GM23338 (cell line): ENCODE data around the gene PRRC2A. TPM values are rescaled to one million over a fixed set of nuclear protein-coding genes. Genes with fewer than 3 reads are reported as not detected.

ENCODE experiments used
- ATAC-seq: fragments of 200-7000 bp; cut with Tn5 transposase; 3 replicates; pipeline ENCODE4 v1.9.1; 2020
- DNase-seq: peaks from one replicate; pipeline ENCODE4 v3.0.0-alpha.2; 2015; ENCODE audit warnings: low spot score
- H2AFZ ChIP-seq: fragments of 200-600 bp; sonication (generic); 2 replicates; pipeline ENCODE4 v1.8.0; 2016; ENCODE audit warnings: antibody characterized with exemption, mild to moderate bottlenecking, moderate library complexity
- H3F3A ChIP-seq: fragments of 200-600 bp; sonication (generic); replicated peaks from 2 replicates; pipeline ENCODE4 v1.8.0; 2017; ENCODE audit warnings: antibody characterized with exemption, mixed run types, low read depth
- H3K27ac ChIP-seq: fragments of 200-600 bp; sonication (generic); 2 replicates; pipeline ENCODE4 v1.6.1; 2016; ENCODE audit warnings: low read depth
- H3K27me3 ChIP-seq: fragments of 200-600 bp; sonication (generic); 2 replicates; pipeline ENCODE4 v1.8.0; 2016; ENCODE audit warnings: mild to moderate bottlenecking, mixed run types, moderate library complexity; ENCODE audit not compliant: insufficient read depth
- H3K36me3 ChIP-seq: fragments of 200-600 bp; sonication (generic); 2 replicates; pipeline ENCODE4 v1.8.0; 2016; ENCODE audit warnings: mild to moderate bottlenecking; ENCODE audit not compliant: insufficient read depth
- H3K4me1 ChIP-seq: fragments of 200-600 bp; sonication (generic); 2 replicates; pipeline ENCODE4 v1.8.0; 2016; ENCODE audit warnings: mild to moderate bottlenecking, moderate library complexity; ENCODE audit not compliant: insufficient read depth
- H3K4me2 ChIP-seq: fragments of 200-600 bp; sonication (generic); 2 replicates; pipeline ENCODE4 v1.7.1; 2017; ENCODE audit warnings: mixed run types
- H3K4me3 ChIP-seq: fragments of 200-600 bp; sonication (generic); 2 replicates; pipeline ENCODE4 v1.6.1; 2016; ENCODE audit warnings: mixed run types
- H3K79me2 ChIP-seq: fragments of 200-600 bp; sonication (generic); replicated peaks from 2 replicates; pipeline ENCODE4 v1.8.0; 2017; ENCODE audit warnings: mild to moderate bottlenecking; ENCODE audit not compliant: insufficient read depth
- H3K9me2 ChIP-seq: fragments of 200-600 bp; sonication (generic); 2 replicates; pipeline ENCODE4 v1.8.0; 2017; ENCODE audit not compliant: insufficient read depth
- H4K20me1 ChIP-seq: fragments of 200-600 bp; sonication (generic); replicated peaks from 2 replicates; pipeline ENCODE4 v1.8.0; 2017; ENCODE audit warnings: mild to moderate bottlenecking; ENCODE audit not compliant: insufficient read depth
- H3K27ac Mint-ChIP-seq: 2 replicates; pipeline ENCODE4 v1.8.0; 2020; ENCODE audit warnings: inconsistent platforms, mild to moderate bottlenecking, moderate library complexity, mixed read lengths
- H3K27me3 Mint-ChIP-seq: 3 replicates; pipeline ENCODE4 v1.8.0; 2022; ENCODE audit warnings: low read depth, mild to moderate bottlenecking, moderate library complexity, mixed read lengths, inconsistent platforms; ENCODE audit not compliant: insufficient read depth, poor library complexity
- H3K36me3 Mint-ChIP-seq: 3 replicates; pipeline ENCODE4 v1.8.0; 2021; ENCODE audit warnings: low read depth, mild to moderate bottlenecking, inconsistent platforms, moderate library complexity, mixed read lengths
- H3K4me1 Mint-ChIP-seq: 3 replicates; pipeline ENCODE4 v1.8.0; 2020; ENCODE audit warnings: mild to moderate bottlenecking, inconsistent platforms, mixed read lengths
- H3K4me3 Mint-ChIP-seq: 3 replicates; pipeline ENCODE4 v1.8.0; 2021; ENCODE audit warnings: moderate library complexity, mild to moderate bottlenecking, inconsistent platforms, mixed read lengths
- H3K9me3 Mint-ChIP-seq: 3 replicates; pipeline ENCODE4 v1.8.0; 2020; ENCODE audit warnings: moderate library complexity, mild to moderate bottlenecking, inconsistent platforms, mixed read lengths
- CREB1 ChIP-seq: fragments of 250-450 bp; sonication (Bioruptor Pico); IDR thresholded peaks from 2 replicates; pipeline ENCODE4 v1.5.0; 2020; ENCODE audit warnings: low read depth, mild to moderate bottlenecking, moderate library complexity
- EZH2 ChIP-seq: fragments of 200-600 bp; sonication (generic); IDR thresholded peaks from one replicate; pipeline ENCODE4 v1.8.0; 2017; ENCODE audit warnings: antibody characterized with exemption, mild to moderate bottlenecking, low read depth; ENCODE audit not compliant: unreplicated experiment
- NANOG ChIP-seq: IDR thresholded peaks from 2 replicates; pipeline ENCODE4 v1.6.1; 2016; ENCODE audit warnings: antibody characterized with exemption, borderline replicate concordance
- POLR2AphosphoS5 ChIP-seq: IDR thresholded peaks from 2 replicates; pipeline ENCODE4 v1.6.1; 2016; ENCODE audit warnings: antibody characterized with exemption, low read depth
- REST ChIP-seq: IDR thresholded peaks from one replicate; pipeline ENCODE4 v1.6.1; 2018; ENCODE audit warnings: antibody characterized with exemption; ENCODE audit not compliant: unreplicated experiment
- STAT1 ChIP-seq: IDR thresholded peaks from one replicate; pipeline ENCODE4 v1.6.1; 2016; ENCODE audit warnings: antibody characterized with exemption; ENCODE audit not compliant: unreplicated experiment
- ZNF114 ChIP-seq: fragments of 250-450 bp; sonication (Bioruptor Pico); IDR thresholded peaks from 2 replicates; pipeline ENCODE4 v1.5.0; 2020; ENCODE audit warnings: mild to moderate bottlenecking, moderate library complexity
- ZNF331 ChIP-seq: fragments of 250-450 bp; sonication (Bioruptor Pico); IDR thresholded peaks from 2 replicates; pipeline ENCODE4 v1.5.0; 2020; ENCODE audit warnings: low read depth, mild to moderate bottlenecking, moderate library complexity
- ZNF462 ChIP-seq: fragments of 250-450 bp; sonication (Bioruptor Pico); IDR thresholded peaks from 2 replicates; pipeline ENCODE4 v1.5.0; 2020; ENCODE audit warnings: mild to moderate bottlenecking, moderate library complexity
- polyA plus RNA-seq: library from polyadenylated mRNA; unstranded; fragments of >200 nt; fragmentation: Nextera tagmentation; extraction: Ambion mirVana; gene quantifications from 2 replicates; pipeline ENCODE4 v1.2.1, GENCODE V29; 2016
- total RNA-seq: library from RNA; depleted of rRNA; stranded (reverse); fragments of >200 nt; shearing (Covaris generic); gene quantifications from 2 replicates; pipeline ENCODE4 v1.2.3, GENCODE V29; 2014

PRRC2A gene
- total and polyA plus RNA-seq, 2 experiments from 2014 or later, result 213 to 273 TPM

- H3K4me3 Mint-ChIP-seq, result no peak overlapping the region
Observed at GRCh38 chr6:31676904-31677303, 56.4 kb downstream of the PRRC2A start.

DNA sequence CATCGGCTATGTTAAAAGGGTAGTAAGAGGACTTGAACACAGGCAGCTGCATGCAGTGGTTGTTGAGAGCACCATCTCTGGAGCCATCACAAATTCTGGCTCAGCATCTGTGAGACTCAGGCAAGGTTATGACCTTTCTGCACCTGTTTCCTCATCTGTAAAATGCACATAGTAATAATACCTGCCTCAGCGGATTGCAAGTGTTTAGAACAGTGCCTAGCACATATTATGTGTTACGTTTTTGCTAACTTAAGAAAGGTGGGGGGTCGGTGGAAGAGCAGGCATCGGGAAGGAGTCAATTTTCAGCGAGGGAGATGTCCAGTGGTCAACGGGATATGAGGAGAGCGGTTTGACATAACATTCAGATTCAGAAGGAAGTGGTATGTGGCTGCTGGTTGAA, 57.4 kb downstream of the PRRC2A start:
- DNase-seq, result no peak
- Mint-ChIP-seq H3K4me1 (peaks cover 13% of the 10 kb centered on the region), H3K4me3 (no peak overlapping the region; the same call in 2 of the 3 replicates), H3K36me3 (peaks cover 4% of the 10 kb centered on the region), H3K27ac (no peak overlapping the region), H3K9me3 (no peaks in the 10 kb centered on the region; the same call in 1 of the 3 replicates), H3K27me3 (peaks cover 39% of the 10 kb centered on the region)
- Histone ChIP-seq H3K4me1 (peaks cover 4% of the 10 kb centered on the region; the same call in 1 of the 2 replicates), H3K27ac (no peak overlapping the region), H3K36me3 (no peaks in the 10 kb centered on the region), H3K9me2 (no peaks in the 10 kb centered on the region), H3K79me2 (no peaks in the 10 kb centered on the region), H4K20me1 (no peaks in the 10 kb centered on the region; the same call in 1 of the 2 replicates), H3K27me3 (peaks cover 18% of the 10 kb centered on the region), H2AFZ (no peak overlapping the region), H3F3A (peaks cover 11% of the 10 kb centered on the region; the same call in 1 of the 2 replicates), H3K4me2 (no peak overlapping the region), H3K4me3 (no peak overlapping the region)
- ATAC-seq, result no peak
- TF ChIP-seq STAT1 (no peak), ZNF462 (CRISPR knock-in tag) (no peak), ZNF331 (CRISPR knock-in tag) (no peak), NANOG (no peak), CREB1 (CRISPR knock-in tag) (no peak)

More at GRCh38 chr6:31676904-31677303, 56.4 kb downstream of the PRRC2A start:
- Histone ChIP-seq H3K4me3 (no peak overlapping the region), H3K9me2 (no peaks in the 10 kb centered on the region), H3K79me2 (no peaks in the 10 kb centered on the region), H3K36me3 (no peaks in the 10 kb centered on the region), H3K27ac (no peak overlapping the region), H3F3A (peaks cover 7% of the 10 kb centered on the region; the same call in 1 of the 2 replicates), H3K4me1 (peaks cover 4% of the 10 kb centered on the region; the same call in 1 of the 2 replicates), H4K20me1 (no peaks in the 10 kb centered on the region; the same call in 1 of the 2 replicates), H2AFZ (no peak overlapping the region), H3K27me3 (peaks cover 10% of the 10 kb centered on the region), H3K4me2 (no peak overlapping the region)
- no peak overlapping the region for H3K27ac Mint-ChIP-seq
- H3K27me3 Mint-ChIP-seq, result peaks cover 33% of the 10 kb centered on the region
- ATAC-seq (no peak), DNase-seq (no peak)
- peaks cover 13% of the 10 kb centered on the region for H3K4me1 Mint-ChIP-seq
- TF ChIP-seq ZNF331 (CRISPR knock-in tag) (no peak), ZNF114 (CRISPR knock-in tag) (no peak), STAT1 (no peak), CREB1 (CRISPR knock-in tag) (no peak), POLR2AphosphoS5 (no peak), REST (no peak), EZH2 (no peak)
- H3K36me3 Mint-ChIP-seq, result peaks cover 14% of the 10 kb centered on the region
- no peaks in the 10 kb centered on the region; the same call in 1 of the 3 replicates for H3K9me3 Mint-ChIP-seq
